Suppressor macrophage treated with lipopolysaccharide for 1 hour (primary cell): Measurements from ENCODE around the gene FGD5.
"Not testable (repeated sequence)": the region's sequence is repeated elsewhere in the genome, so short reads cannot be mapped to it uniquely, and the experiment has no call there.

Source experiments
- DNase-seq, 3 donors: peaks; one replicate each; pipeline ENCODE4 v3.0.0-alpha.2; 2020 to 2022

Gene FGD5

GRCh38 chr3:14880447-14881106 is 61.8 kb downstream of the FGD5 start:
- no peak for DNase-seq

GRCh38 chr3:14883226-14883625 is 64.5 kb downstream of the FGD5 start:
- DNase-seq: no peak

- DNase-seq: no peak
Observed at GRCh38 chr3:14884665-14885064, 65.9 kb downstream of the FGD5 start.

GRCh38 chr3:14885307-14885706 is 66.5 kb downstream of the FGD5 start:
- DNase-seq: no peak

- no peak for DNase-seq
Observed at GRCh38 chr3:14886101-14886500, 67.3 kb downstream of the FGD5 start.

GRCh38 chr3:14889205-14889604 is 70.4 kb downstream of the FGD5 start:
- no peak for DNase-seq

GRCh38 chr3:14889943-14890342 is 71.2 kb downstream of the FGD5 start:
- no peak for DNase-seq

GRCh38 chr3:14890476-14890875 is 71.7 kb downstream of the FGD5 start:
- DNase-seq: no peak

- DNase-seq: no peak
Observed at GRCh38 chr3:14891135-14892132, 72.7 kb downstream of the FGD5 start.

GRCh38 chr3:14892226-14892625 is 73.5 kb downstream of the FGD5 start:
- no peak for DNase-seq

GRCh38 chr3:14894085-14894484 is 75.3 kb downstream of the FGD5 start:
- DNase-seq: no peak

- DNase-seq: no peak
Observed at GRCh38 chr3:14897266-14897665, 78.5 kb downstream of the FGD5 start.

GRCh38 chr3:14898929-14899328 is 80.2 kb downstream of the FGD5 start:
- no peak for DNase-seq

GRCh38 chr3:14899993-14900618 is 81.3 kb downstream of the FGD5 start:
- DNase-seq: no peak

- no peak for DNase-seq
Observed at GRCh38 chr3:14900881-14901873, 82.4 kb downstream of the FGD5 start.

GRCh38 chr3:14902719-14903118 is 84.0 kb downstream of the FGD5 start:
- no peak for DNase-seq

GRCh38 chr3:14903501-14903900 is 84.7 kb downstream of the FGD5 start:
- DNase-seq: not testable (repeated sequence)

GRCh38 chr3:14905055-14905657 is 86.4 kb downstream of the FGD5 start:
- DNase-seq: no peak

- DNase-seq: no peak
Observed at GRCh38 chr3:14906355-14906971, 87.7 kb downstream of the FGD5 start.

- DNase-seq: no peak
Observed at GRCh38 chr3:14907043-14907966, 88.5 kb downstream of the FGD5 start.
